Right lobe of liver (tissue), 4 donors: ENCODE results near the gene AXIN2.

Source experiments
- CTCF ChIP-seq, 4 donors: fragments of 200-600 bp in 3 of 4; fragments of 450-650 bp in 1 of 4; IDR thresholded peaks; one replicate each; pipeline versions ENCODE4 v1.5.1 to v1.8.0; 2016 to 2022; ENCODE audit warnings: antibody characterized with exemption in 4 of 4, mild to moderate bottlenecking in 2 of 4
- POLR2A ChIP-seq: fragments of 450-650 bp; IDR thresholded peaks from one replicate; pipeline ENCODE4 v1.6.1; 2017; ENCODE audit warnings: antibody characterized with exemption, mild to moderate bottlenecking
- donor health status: DM: no; HTN: no; CAD: no.
- donor health status: DM: no; HTN: no; CAD: no.
- donor health status: DM: no; HTN: yes; CAD: no.

- no peak for TF ChIP-seq POLR2A
- no peak for TF ChIP-seq CTCF (IDR thresholded peaks at IDR 0.05)
These were observed 45.9 kb downstream of the AXIN2 start for GRCh38 chr17:65515512-65515911.
